Measurements from ENCODE around the gene PTAR1.
"Not testable (repeated sequence)": the region's sequence is repeated elsewhere in the genome, so short reads cannot be mapped to it uniquely, and the experiment has no call there.

Gene PTAR1

GRCh38 chr9:69759421-69760277 lies at the start of gene PTAR1:
PTAR1 (minus strand) TSS chr9:69760011; CDS start chr9:69759938, 73 bp downstream.
- DNase-seq: peak; percentile 94

GRCh38 chr9:69809304-69809863 lies 49.6 kb upstream of the PTAR1 start:
- peak; percentile 46 for DNase-seq

- DNase-seq: no peak
These were observed 46.8 kb upstream of the PTAR1 start for GRCh38 chr9:69806627-69807026.

GRCh38 chr9:69805962-69806515 lies 46.2 kb upstream of the PTAR1 start:
- DNase-seq: no peak

- DNase-seq: no peak
These were observed 42.2 kb upstream of the PTAR1 start for GRCh38 chr9:69801989-69802388.

- not testable (repeated sequence) for DNase-seq
These were observed 40.2 kb upstream of the PTAR1 start for GRCh38 chr9:69800027-69800426.

- not testable (repeated sequence) for DNase-seq
These were observed 39.7 kb upstream of the PTAR1 start for GRCh38 chr9:69799521-69799920.

- DNase-seq: no peak
These were observed 38.9 kb upstream of the PTAR1 start for GRCh38 chr9:69798744-69799143.

- no peak for DNase-seq
These were observed 37.9 kb upstream of the PTAR1 start for GRCh38 chr9:69797675-69798074.

GRCh38 chr9:69794356-69794755 lies 34.5 kb upstream of the PTAR1 start:
- DNase-seq: no peak

- no peak for DNase-seq
These were observed 25.9 kb upstream of the PTAR1 start for GRCh38 chr9:69785757-69786156.

- DNase-seq: no peak
These were observed 13.4 kb upstream of the PTAR1 start for GRCh38 chr9:69773258-69773657.

- no peak for DNase-seq
These were observed 12.1 kb upstream of the PTAR1 start for GRCh38 chr9:69771775-69772418.

GRCh38 chr9:69768716-69769115 lies 8.9 kb upstream of the PTAR1 start:
- no peak for DNase-seq

GRCh38 chr9:69768101-69768500 lies 8.3 kb upstream of the PTAR1 start:
- no peak for DNase-seq

GRCh38 chr9:69763862-69764261 lies 4.1 kb upstream of the PTAR1 start:
- not testable (repeated sequence) for DNase-seq

GRCh38 chr9:69762527-69762926 lies 2.7 kb upstream of the PTAR1 start:
- DNase-seq: no peak

- DNase-seq: no peak
These were observed 433 bp upstream of the PTAR1 start for GRCh38 chr9:69760278-69760610.

GRCh38 chr9:69759021-69759420 lies 790 bp downstream of the PTAR1 start:
- DNase-seq: no peak

- DNase-seq: peak; percentile 6
These were observed 1.7 kb downstream of the PTAR1 start for GRCh38 chr9:69757996-69758675.

GRCh38 chr9:69755205-69755604 lies 4.6 kb downstream of the PTAR1 start:
- DNase-seq: no peak

- no peak for DNase-seq
These were observed 6.0 kb downstream of the PTAR1 start for GRCh38 chr9:69753830-69754229.

GRCh38 chr9:69750085-69750484 lies 9.7 kb downstream of the PTAR1 start:
- DNase-seq: no peak

Data from activated CD4-positive, alpha-beta T cell treated with anti-CD3 and anti-CD28 coated beads for 48 hours (primary cell).